SKM-1 (cell line): ENCODE data around the gene CYB5A.
"Not testable (repeated sequence)": the region's sequence is repeated elsewhere in the genome, so short reads cannot be mapped to it uniquely, and the experiment has no call there.

Experiments used
- DNase-seq: peaks from one replicate; lab custom pipeline; 2025; ENCODE audit not compliant: unreplicated experiment; lab: John Stamatoyannopoulos, UW

The CYB5A gene

DNA sequence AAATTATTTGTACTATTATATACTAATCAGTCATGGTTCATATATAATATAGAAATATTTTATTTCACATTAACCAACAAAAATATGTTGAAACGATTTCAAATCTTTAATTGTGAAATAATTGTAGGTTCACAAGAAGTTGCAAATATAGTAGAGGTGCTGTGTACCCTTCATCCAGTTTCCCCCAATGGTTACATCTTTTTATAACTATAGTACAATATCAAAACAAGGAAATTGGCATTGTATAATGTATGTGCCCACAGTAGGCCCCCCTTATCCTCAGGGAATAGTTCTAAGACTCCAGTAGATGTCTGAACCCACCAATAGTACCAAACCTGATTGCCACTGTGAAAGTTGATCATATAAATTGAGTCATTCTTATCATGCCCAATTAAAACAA lies 7.4 kb upstream of the CYB5A start:
- DNase-seq: no peak

DNA sequence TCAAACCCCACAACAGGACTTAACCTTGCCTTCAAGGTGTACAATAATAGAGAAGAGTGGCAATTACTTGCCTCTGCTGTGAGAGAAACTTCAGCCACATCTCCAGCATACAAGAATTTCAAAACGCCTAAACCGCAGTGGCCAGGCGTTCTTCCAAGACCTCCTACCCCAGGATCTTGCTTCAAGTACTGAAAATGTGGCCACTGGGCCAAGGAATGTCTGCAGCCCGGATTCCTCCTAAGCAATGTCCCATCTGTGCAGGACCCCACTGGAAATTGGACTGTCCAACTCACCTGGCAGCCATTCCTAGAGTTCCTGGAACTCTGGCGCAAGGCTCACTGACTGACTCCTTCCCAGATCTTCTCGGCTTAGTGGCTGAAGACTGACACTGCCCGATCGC lies 2.8 kb upstream of the CYB5A start:
- DNase-seq: no peak

DNA sequence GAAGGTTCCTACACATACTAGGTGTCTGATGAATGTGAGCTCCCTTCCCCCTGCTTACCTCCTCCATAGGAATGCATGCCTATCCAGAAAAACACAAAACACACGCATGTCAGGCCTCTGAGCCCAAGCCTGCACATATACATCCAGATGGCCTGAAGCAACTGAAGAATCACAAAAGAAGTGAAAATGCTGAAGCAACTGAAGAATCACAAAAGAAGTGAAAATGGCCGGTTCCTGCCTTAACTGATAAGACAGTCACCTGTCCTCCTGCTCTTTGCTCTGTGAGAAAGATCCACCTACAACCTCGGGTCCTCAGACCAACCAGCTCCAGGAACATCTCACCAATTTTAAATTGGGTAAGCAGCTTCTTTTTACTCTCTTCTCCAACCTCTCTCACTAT lies 1.2 kb upstream of the CYB5A start:
- DNase-seq: not testable (repeated sequence)

DNA sequence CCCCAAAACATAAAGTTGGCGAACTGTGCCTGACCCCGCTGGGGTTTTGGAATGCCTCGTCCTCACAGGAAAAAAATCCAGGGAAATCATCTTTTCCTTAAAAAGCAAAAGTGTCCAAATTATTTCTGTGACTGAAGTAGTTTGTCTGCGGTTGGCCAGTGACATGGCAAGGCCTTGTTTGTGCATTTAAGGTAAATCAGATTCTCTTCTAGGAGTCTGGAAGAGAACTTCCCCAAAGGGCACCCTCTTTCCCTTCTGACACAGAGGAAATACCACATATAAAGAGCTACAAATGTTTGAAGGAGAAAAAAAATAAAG lies 737 bp upstream of the CYB5A start:
- DNase-seq: no peak

DNA sequence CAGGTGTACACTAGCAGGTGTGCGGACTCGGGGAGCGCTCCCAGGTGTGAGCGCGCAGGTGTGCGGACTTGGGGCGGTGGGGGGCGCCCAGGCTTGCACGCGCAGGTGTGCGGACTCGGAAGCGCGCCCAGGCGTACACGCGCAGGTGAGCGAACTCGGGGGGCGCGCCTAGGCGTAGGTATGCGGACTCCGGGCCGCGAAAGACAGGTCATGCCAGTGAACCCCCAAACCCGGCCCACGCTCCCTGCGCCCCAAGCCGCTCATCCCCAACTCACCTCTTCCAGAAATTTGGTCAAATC lies 342 bp downstream of the CYB5A start:
- DNase-seq: no peak

DNA sequence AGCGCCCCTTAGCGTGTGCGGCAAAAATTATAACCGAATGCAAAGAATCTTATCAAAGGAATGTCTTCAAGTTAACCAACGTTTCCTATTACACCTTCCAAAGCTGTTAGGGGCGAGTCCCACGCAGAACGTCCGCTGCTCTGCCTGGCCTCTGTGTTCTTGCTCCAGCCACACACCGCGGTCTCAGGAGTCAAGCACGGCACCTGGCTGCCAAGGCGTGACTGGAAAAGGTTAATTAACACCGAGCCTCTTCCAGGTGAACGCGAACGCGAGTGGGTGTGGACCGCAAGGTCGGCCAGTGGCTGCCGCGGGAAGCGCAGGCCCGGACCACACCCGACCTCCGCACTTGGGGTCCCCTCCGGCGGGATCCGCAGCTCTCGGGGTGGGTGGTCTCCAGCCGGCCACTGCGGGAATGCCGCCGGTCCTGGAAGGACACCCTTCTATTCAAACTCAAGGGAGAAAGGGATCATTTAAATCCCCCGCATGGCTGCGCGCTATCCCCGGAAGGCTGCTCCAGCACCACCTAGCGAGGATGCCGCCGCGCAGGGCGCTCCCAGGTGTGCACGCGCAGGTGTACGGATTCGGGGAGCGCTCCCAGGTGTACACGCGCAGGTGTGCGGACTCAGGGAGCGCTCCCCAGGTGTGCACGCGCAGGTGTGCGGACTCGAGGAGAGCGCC lies 830 bp downstream of the CYB5A start:
- no peak for DNase-seq

DNA sequence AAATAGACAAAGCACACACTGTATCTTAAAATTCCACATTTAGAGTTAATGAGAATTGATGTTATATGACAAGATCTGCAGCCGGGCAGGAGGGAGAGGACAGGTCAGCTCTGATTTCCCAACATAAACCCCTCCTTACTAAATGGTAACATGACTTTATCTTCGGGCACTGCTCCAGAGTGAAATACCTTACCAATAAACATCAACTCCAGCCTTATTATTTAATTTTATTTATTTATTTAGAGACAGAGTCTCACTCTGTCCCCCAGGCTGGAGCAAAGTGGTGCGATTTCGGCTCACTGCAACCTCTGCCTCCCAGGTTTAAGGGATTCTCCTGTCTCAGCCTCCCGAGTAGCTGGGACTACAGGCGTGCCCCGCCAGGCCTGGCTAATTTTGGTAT lies 1.7 kb downstream of the CYB5A start:
- no peak for DNase-seq

DNA sequence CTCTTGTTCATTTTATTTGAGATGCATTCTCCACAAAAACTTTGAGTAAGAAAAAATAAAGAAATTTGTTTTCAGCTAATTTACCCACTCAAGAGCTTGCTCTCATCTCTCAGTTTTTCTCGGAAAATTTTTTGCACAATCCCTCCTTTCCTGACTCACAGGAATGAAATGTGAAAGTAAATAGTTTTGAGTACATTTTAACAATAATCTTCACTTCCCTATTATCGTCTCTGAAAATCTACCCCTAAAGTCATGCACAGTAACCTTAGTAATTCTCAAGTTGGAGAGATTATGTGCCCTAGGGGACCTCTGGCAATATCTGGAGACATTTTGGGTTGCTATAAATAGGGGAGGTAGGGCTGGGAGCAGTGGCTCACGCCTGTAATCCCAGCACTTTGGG lies 2.6 kb downstream of the CYB5A start:
- no peak for DNase-seq

DNA sequence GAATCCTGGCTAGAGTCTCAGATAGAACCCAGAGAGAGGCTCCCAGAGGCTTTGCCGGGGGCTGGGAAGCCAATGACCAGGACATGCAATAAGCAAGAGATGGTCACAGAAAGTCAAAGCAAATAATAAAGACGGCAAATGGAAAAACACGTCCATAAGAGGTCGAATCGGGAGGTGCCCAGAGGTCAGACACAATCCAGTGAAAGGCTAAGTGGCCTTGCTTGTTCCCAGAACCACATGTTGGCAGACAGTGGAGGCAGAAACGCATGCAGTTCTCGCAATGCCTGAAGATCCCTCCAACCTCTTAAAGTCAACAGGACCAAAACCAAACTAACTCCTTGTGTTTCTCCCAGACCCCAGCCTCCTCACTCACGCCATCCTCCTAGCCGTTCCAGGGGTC lies 3.0 kb downstream of the CYB5A start:
- DNase-seq: no peak

DNA sequence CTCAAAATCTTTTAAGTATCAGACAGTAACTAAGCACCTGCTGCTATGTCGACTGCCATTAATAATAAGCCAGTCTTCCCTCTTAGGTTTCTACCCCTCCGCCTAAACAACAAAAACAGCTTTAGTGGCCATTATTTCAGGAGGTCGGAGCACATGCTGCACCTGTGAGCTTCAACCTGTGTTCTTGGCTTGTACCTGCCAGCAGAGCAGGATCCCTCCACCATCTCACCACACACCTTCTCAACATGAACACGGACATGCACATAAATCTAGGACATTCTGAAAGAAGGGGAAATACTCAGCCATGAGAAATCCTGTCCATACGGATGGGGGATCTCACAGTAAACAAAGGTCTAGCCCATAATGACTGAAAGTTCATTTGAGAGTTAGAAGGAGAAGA lies 3.7 kb downstream of the CYB5A start:
- DNase-seq: no peak

DNA sequence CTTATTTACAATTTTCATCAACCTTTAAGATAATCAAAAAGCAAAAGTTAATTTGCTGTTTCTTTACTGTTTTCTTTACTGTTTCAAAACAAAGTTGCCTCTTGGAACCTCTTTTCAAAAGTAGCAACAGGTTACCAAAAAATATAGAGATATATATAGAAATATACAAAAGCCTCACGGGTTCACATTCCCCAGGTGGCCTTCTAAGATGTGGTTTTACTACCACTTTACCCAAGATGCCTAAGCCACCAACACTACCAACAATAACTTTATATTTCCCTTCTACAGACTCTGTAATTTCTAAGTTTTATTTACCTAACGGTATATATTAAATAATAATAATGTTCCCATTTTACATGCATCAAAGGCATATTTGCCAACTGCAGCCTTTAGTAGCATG lies 4.9 kb downstream of the CYB5A start:
- no peak for DNase-seq

DNA sequence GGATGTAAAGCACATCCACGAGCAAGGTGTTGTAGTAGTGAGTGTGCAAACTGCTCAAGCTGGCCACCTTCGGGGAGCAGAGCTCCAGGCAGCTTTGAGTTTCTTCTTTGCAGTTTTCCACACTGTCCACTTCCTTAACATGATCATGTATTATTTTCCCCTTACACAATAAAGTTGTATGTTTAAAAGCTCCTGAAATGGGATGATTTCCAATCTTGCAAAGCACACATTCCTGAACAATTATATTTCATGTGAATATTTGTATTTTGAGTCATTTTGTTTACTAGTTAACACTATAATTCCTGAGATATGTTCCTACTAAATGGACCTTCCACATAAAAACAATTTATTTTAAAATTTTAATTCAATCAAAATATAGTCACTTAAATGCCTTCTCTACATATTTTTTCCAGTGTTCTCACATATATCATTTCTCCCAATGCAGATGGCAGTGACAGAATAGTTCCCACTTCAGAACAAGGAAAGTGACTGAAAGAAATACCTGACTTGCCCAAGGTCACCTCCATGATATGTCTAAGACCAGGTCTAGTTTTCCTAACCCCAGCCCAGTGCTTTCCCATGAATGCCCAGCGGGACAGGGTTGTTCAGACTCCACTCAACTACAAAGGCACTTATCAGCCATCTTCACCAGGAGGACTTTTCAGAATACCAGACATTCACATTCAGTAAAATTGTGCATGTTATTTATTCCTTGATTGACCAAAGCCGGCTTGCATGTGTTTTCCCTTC lies 5.5 kb downstream of the CYB5A start:
- DNase-seq: no peak

DNA sequence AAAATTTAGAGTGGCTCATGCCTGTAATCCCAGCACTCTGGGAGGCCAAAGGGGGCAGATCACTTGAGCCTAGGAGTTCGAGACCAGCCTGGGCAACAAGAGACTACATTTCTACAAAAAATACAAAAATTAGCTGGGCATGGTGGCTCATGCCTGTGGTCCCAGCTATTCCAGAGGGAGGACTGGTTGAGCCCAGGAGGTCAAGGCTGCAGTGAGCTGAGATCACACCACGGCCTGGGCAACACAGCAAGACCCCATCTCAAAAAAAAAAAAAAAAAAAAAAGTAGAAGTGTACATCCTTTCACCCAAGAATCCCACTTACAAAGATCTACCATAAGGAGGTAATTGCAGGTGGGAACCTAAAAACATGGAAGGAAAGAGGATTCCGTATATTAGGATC lies 6.2 kb downstream of the CYB5A start:
- DNase-seq: not testable (repeated sequence)

DNA sequence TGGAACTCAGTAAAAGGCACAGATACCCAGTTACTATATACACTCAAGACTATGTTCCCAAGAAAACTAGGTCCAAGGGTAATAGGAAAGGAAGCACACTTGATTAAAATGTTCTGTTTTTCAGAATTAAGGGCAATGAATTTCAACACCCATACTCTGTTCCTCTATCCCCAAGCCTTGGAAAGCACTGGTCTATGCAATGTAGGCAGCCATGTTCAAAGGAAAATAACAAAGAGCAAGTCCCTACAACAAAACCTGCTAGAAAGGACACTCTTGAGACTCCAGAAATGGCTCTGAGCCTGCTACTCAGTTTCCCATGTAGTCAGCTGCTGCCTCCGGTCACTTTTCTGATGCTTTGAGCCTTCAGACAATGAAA lies 6.8 kb downstream of the CYB5A start:
- DNase-seq: no peak

DNA sequence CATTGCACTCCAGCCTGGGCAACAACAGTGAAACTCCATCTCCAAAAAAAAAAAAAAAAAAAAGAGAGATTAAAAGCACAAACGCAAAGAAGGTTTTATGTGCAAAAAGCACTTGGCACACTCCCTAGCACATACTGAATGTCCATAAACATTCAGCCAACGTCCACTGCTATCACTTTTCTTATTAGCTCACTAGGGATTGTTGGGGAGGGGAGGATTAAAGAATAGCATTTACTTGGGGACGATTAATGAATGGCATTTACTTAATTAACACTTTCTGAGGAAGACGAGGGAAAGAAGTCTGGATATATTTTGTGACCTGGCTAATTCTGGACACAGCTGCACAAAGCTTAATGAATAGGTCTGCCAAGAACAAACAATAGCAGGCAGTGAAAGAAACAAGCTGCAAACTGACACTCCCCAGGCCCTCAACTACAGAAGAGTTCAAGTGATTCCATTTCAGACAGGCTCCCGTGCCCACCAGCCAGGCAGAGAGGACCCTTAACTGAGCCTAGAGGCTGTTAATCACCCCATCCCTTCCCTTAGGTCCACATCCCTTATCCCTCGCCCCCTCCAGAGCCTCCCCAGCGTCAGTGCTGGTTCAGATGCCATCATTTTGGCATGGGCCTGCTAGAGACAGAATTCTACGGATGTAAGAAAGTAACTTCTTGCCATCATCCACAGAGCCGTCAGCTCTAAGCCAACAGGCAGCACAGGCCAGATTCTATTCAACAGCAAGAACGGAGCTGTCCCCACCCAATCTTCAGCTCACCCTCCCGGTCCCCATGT lies 7.4 kb downstream of the CYB5A start:
- DNase-seq: no peak

DNA sequence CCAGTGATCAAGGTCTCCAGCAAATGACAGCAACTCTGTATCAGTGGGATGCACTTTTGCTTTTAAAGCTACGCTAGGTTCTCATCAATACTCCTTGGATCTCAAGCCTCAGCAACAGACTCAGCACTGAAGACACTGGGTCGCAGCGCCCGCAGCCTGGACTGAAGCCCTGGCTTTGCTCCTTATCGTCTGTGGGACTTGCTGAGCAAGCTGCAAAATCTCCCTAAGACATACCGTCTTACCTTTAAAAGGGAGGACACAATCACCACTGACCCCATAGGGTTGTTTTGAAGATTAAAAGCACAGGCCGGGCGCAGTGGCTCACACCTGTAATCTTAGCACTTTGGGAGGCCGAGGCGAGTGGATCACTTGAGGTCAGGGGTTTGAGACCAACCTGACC lies 8.1 kb downstream of the CYB5A start:
- DNase-seq: no peak

DNA sequence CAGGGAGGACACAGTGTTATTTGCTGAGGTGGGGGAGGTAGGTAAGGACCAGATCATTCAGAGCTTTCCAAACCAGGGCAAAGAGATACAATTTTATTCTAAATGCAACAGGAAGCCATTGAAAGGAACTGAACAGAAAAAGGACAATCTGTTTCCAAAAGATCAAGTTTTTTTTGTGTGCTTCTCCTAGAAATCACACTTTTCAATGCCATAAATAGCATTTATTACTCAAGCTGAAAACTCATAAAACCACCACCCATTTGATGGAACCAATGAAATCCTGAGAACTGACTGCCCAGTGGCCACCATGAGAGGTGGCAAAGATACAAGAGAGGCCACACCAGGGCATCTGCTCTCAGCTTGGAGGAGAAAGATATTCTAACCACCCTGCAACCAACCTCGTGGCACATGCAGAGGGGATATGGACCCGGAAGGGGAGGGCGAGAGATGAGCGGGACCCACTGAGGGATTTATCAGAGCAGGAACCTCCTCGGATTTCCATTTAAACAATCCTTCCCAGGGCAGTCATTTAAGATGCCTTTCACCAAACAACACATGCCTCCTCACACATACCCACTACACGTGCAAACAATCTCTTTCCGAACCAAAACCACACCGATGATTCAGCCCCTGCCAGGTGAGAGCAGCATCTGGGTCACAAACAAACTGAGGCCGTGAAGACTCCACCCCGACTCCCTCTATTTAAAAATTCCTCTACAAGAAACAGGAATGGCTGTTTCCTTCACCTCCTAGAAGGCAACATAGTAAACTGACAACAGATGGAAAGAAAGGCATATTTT lies 8.8 kb downstream of the CYB5A start:
- no peak for DNase-seq

DNA sequence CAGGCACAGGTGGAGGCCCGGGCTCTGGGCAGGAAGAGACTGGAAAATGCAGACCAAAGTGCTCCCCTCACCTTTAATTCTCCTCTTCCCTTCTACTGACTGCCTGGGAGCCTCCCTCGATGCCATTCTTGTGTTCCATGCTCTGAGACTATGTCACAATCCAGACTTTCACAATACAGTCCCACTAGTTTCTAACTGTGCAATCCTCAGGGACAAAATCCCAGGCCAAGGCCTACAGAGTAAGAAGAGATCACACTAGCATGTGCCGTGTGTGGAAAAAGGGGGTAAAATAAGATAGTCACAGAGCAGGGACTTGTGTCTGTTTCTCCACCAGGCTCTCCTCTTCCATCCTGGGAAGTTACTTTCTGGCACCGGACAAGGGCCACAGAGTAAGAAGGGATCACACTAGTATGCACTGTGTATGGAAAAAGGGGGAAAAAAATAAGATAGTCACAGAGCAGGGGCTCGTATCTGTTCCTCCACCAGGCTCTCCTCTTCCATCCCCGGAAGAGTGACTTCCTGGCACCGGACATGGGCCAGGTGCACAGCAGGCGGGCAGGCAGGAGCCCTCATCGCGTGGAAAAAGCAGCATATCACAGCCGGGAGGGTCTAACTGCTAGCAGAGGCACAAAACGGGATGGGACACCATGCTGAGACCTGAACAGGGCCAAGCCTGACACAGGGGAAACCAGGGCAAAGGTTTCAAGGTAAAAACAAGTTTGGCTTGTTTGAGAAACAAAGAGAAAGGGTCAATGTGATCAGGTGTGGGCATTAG lies 9.6 kb downstream of the CYB5A start:
- no peak for DNase-seq

DNA sequence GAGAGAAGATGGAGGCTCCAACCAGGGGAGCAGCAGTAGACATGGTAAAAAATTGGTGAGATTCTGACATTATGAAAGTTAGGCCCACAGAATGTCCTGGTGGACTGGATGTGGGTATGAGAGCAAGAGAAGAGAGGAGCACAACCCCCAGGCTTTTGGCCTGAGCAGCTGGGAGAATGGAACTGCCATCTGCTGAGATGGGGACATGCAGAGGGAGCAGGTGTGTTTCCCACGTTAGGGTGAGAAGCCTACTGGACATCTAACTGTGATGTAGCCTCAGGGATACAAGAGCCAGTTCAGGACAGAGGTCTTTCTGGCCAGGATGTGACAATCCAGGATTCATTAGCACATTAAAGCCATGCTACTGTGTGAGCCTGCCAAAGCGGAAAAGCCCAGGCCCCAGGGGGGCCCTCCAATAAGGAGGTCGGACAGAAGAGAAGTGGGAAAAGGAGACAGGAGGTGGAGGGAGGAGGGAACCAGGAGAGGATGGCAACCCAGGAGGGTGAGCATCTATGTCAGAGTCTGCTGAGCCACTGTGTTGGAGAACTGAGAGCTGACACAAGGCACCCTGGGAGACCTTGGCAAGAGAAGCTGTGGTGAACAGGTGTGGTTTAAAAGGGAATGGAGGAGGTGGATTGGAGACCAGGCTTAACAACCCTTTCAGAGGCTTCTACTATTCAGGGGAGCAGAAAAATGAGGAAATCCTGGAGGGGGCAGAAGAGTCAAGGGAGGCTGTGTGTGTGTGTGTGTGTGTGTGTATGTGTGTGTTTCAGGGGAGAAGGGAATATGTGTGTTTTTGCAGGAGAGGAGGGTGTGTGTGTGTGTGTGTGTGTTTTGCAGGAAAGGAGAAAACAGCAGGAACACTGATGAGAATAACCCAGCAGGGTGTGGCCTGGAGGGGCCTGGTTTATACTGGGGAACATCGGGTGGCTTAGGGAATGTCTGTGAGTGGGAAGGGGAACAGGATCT lies 10.5 kb downstream of the CYB5A start:
- DNase-seq: no peak

DNA sequence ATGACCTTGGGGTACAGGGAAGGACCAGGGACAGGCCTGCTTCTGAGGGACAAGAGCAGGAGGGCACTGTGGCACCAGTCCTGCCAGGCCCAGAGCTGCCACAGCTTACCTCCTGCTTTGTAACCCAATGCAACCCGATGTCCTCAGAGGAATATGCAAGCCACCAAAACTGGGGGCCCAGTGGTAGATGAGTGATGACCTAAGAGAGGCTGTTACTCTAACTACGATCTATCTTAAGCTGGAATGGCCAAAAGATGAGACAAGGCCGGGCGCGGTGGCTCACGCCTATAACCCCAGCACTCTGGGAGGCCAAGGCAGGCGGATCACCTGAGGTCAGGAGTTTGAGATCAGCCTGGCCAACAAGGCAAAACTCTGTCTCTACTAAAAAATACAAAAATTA lies 12.8 kb downstream of the CYB5A start:
- DNase-seq: no peak
